SU-DHL-6 (cell line): Measurements from ENCODE around the gene PPP2R3A.

Experiments used
- H2AFZ ChIP-seq: fragments of 200-600 bp; sonication (generic); 2 replicates; pipeline ENCODE4 v1.6.1; 2014; ENCODE audit warnings: low read depth, mild to moderate bottlenecking, moderate library complexity, mixed read lengths, antibody characterized with exemption, low read length; ENCODE audit not compliant: severe bottlenecking
- H3F3A ChIP-seq: fragments of 200-600 bp; shearing (Covaris generic); 2 replicates; pipeline ENCODE4 v1.6.0; 2016; ENCODE audit warnings: antibody characterized with exemption, mild to moderate bottlenecking; ENCODE audit not compliant: insufficient read depth
- H3K27ac ChIP-seq: fragments of 200-600 bp; sonication (generic); 2 replicates; pipeline ENCODE4 v1.5.1; 2016; ENCODE audit warnings: low read depth, mild to moderate bottlenecking, low read length, moderate library complexity, mixed read lengths
- H3K27me3 ChIP-seq: fragments of 200-600 bp; sonication (generic), shearing (Covaris generic); 2 replicates; pipeline ENCODE4 v1.6.0; 2014; ENCODE audit warnings: mild to moderate bottlenecking, low read length
- H3K36me3 ChIP-seq: fragments of 200-600 bp; sonication (generic); 2 replicates; pipeline ENCODE4 v1.6.1; 2014; ENCODE audit warnings: mild to moderate bottlenecking, low read length, mixed read lengths
- H3K4me2 ChIP-seq: fragments of 300-600, 200-600 bp; shearing (Covaris generic), sonication (generic); 2 replicates; pipeline ENCODE4 v1.6.0; 2014; ENCODE audit warnings: low read length, low read depth, mild to moderate bottlenecking; ENCODE audit not compliant: poor library complexity, severe bottlenecking
- H3K4me3 ChIP-seq: fragments of 200-600 bp; sonication (generic); 2 replicates; pipeline ENCODE4 v1.5.1; 2014; ENCODE audit warnings: antibody characterized with exemption, low read length, mild to moderate bottlenecking, mixed read lengths; ENCODE audit not compliant: insufficient read depth, poor library complexity, severe bottlenecking
- H3K79me2 ChIP-seq: fragments of 200-600 bp; sonication (generic); 2 replicates; pipeline ENCODE4 v1.6.1; 2014; ENCODE audit warnings: mild to moderate bottlenecking, low read length, moderate library complexity; ENCODE audit not compliant: insufficient read depth
- H3K9ac ChIP-seq: fragments of 200-600 bp; sonication (generic); 2 replicates; pipeline ENCODE4 v1.7.0; 2014; ENCODE audit warnings: mild to moderate bottlenecking, low read length
- H3K9me2 ChIP-seq: fragments of 200-600 bp; sonication (generic); replicated peaks from 2 replicates; pipeline ENCODE4 v1.6.1; 2014; ENCODE audit warnings: low read length; ENCODE audit not compliant: insufficient read depth
- H3K9me3 ChIP-seq: fragments of 200-600 bp; sonication (generic); 2 replicates; pipeline ENCODE4 v1.6.1; 2014; ENCODE audit warnings: low read length, mixed read lengths; ENCODE audit not compliant: insufficient read depth
- H4K20me1 ChIP-seq: fragments of 200-600 bp; sonication (generic); 2 replicates; pipeline ENCODE4 v1.6.1; 2014; ENCODE audit warnings: low read depth, mild to moderate bottlenecking, antibody characterized with exemption, low read length, moderate library complexity, mixed read lengths
- CTCF ChIP-seq: fragments of 200-600 bp; sonication (generic); IDR thresholded peaks from one replicate; pipeline ENCODE4 v1.5.1; 2017; ENCODE audit warnings: antibody characterized with exemption, mild to moderate bottlenecking, low read length, moderate library complexity; ENCODE audit not compliant: insufficient read depth, poor library complexity, severe bottlenecking
- EZH2phosphoT487 ChIP-seq: fragments of 200-600 bp; sonication (generic), shearing (Covaris generic); conservative IDR thresholded peaks from 2 replicates; pipeline ENCODE4 v1.6.1; 2018; ENCODE audit warnings: mild to moderate bottlenecking, antibody characterized with exemption, low read length, moderate library complexity, mixed read lengths

The PPP2R3A gene

GRCh38 chr3:135991621-135992020, 26.1 kb downstream of the PPP2R3A start:
- no peaks in the 10 kb centered on the region for H3F3A ChIP-seq
- H3K4me2 ChIP-seq, result no peak overlapping the region
- no peak overlapping the region for H3K4me3 ChIP-seq
- H4K20me1 ChIP-seq, result no peaks in the 10 kb centered on the region
- TF ChIP-seq EZH2phosphoT487, result no peak
- no peak for TF ChIP-seq CTCF
- H3K79me2 ChIP-seq, result no peaks in the 10 kb centered on the region
- H3K9me2 ChIP-seq, result no peaks in the 10 kb centered on the region
- H3K9me3 ChIP-seq, result no peaks in the 10 kb centered on the region
- H3K9ac ChIP-seq, result no peak overlapping the region
- H3K36me3 ChIP-seq, result no peaks in the 10 kb centered on the region
- H2AFZ ChIP-seq, result no peak overlapping the region
- no peak overlapping the region for H3K27ac ChIP-seq
- no peaks in the 10 kb centered on the region for H3K27me3 ChIP-seq

- no peak for TF ChIP-seq EZH2phosphoT487
- no peak for TF ChIP-seq CTCF
- H3K27me3 ChIP-seq, result no peaks in the 10 kb centered on the region
- no peak overlapping the region for H3K27ac ChIP-seq
- H3K4me2 ChIP-seq, result no peak overlapping the region
- H3K36me3 ChIP-seq, result no peaks in the 10 kb centered on the region
- H3K9me3 ChIP-seq, result no peaks in the 10 kb centered on the region
- no peak overlapping the region for H2AFZ ChIP-seq
- H3F3A ChIP-seq, result no peaks in the 10 kb centered on the region
- H3K9ac ChIP-seq, result no peak overlapping the region
- H3K4me3 ChIP-seq, result no peak overlapping the region
- H3K79me2 ChIP-seq, result no peaks in the 10 kb centered on the region
- H3K9me2 ChIP-seq, result no peaks in the 10 kb centered on the region
- no peaks in the 10 kb centered on the region for H4K20me1 ChIP-seq
Measured at GRCh38 chr3:135992072-135992471, 26.5 kb downstream of the PPP2R3A start.

- Histone ChIP-seq H3K4me2 (no peak overlapping the region), H3K4me3 (no peak overlapping the region), H4K20me1 (no peaks in the 10 kb centered on the region), H3K27ac (no peak overlapping the region), H3F3A (no peaks in the 10 kb centered on the region), H3K9me3 (no peaks in the 10 kb centered on the region), H3K79me2 (no peaks in the 10 kb centered on the region), H3K36me3 (no peaks in the 10 kb centered on the region), H3K27me3 (no peaks in the 10 kb centered on the region), H3K9ac (no peak overlapping the region), H3K9me2 (no peaks in the 10 kb centered on the region), H2AFZ (no peak overlapping the region)
- no peak for TF ChIP-seq EZH2phosphoT487
- TF ChIP-seq CTCF, result no peak
Measured at GRCh38 chr3:135994708-135995337, 29.3 kb downstream of the PPP2R3A start.
